Kidney (tissue), 22 donors: ENCODE data around the gene SCAI. TPM values are rescaled to one million over a fixed set of nuclear protein-coding genes. Genes with fewer than 3 reads are reported as not detected.

Source experiments
- DNase-seq, 5 donors: peaks; one replicate each; pipeline ENCODE4 v3.0.0-alpha.2; 2013 to 2020
- FAIRE-seq: peaks from 2 replicates; lab custom pipeline; 2012; peaks lifted over from hg19 to GRCh38; lab: Jason Lieb, UNC
- H3K27ac ChIP-seq, 2 donors: one replicate each; pipeline ENCODE4 v1.7.0; 2013; ENCODE audit warnings: low read depth in 2 of 2, low read length in 2 of 2, inconsistent platforms in 1 of 2
- H3K27me3 ChIP-seq: one replicate; pipeline ENCODE4 v1.7.1; 2013; ENCODE audit warnings: low read length, inconsistent platforms; ENCODE audit not compliant: control insufficient read depth, insufficient read depth
- H3K36me3 ChIP-seq, 3 donors: one replicate each; pipeline versions ENCODE4 v1.7.0 to v1.7.1; 2013; ENCODE audit warnings: low read length in 3 of 3, control low read depth in 1 of 3, inconsistent platforms in 1 of 3; ENCODE audit not compliant: insufficient read depth in 3 of 3, control insufficient read depth in 2 of 3
- H3K4me1 ChIP-seq, 3 donors: one replicate each; pipeline versions ENCODE4 v1.7.0 to v1.7.1; 2013; ENCODE audit warnings: low read length in 3 of 3, inconsistent platforms in 1 of 3, low read depth in 1 of 3; ENCODE audit not compliant: control insufficient read depth in 2 of 3, insufficient read depth in 2 of 3
- H3K4me3 ChIP-seq, 3 donors: one replicate each; pipeline versions ENCODE4 v1.7.0 to v1.8.1; 2013; ENCODE audit warnings: low read length in 3 of 3, control low read depth in 1 of 3, inconsistent platforms in 1 of 3
- H3K9ac ChIP-seq, 3 donors: one replicate each; pipeline versions ENCODE4 v1.7.0 to v1.7.1; 2013; ENCODE audit warnings: low read length in 3 of 3, control low read depth in 1 of 3, inconsistent platforms in 1 of 3
- H3K9me3 ChIP-seq, 3 donors: one replicate each; pipeline versions ENCODE4 v1.7.0 to v1.7.1; 2013; ENCODE audit warnings: low read length in 3 of 3, control low read depth in 1 of 3, inconsistent platforms in 1 of 3; ENCODE audit not compliant: control insufficient read depth in 2 of 3, insufficient read depth in 1 of 3
- intact Hi-C: fragments of 100-400 bp; cut with DNase I; formaldehyde crosslinking; loops from one replicate; pipeline ENCODE4 v1.11.1; 2022
- long read RNA-seq, 10 donors: library from polyadenylated mRNA in 1 of 10; unstranded in 1 of 10; transcript quantifications; one replicate each; pipeline ENCODE4 v2.0.0 and lab custom pipeline, GENCODE V29; 2021 to 2026
- polyA plus RNA-seq: library from polyadenylated mRNA; stranded (reverse); fragments of 350-450 nt; fragmentation: Illumina TruSeq; extraction: RNeasy Lipid Tissue Mini Kit (QIAGEN cat#74804); gene quantifications from one replicate; pipeline ENCODE4 v1.2.3, GENCODE V29; 2014; ENCODE audit warnings: low read depth, low replicate concordance; ENCODE audit not compliant: insufficient read depth
- total RNA-seq: library from RNA; stranded (reverse); fragmentation: NEBNext Ultra II Directional; extraction: Animal tissue kit (Norgen Biotek cat#: 25700); gene quantifications from one replicate; pipeline ENCODE4 v1.2.1, GENCODE V29; 2021
- TF ChIP-seq, protein P1 (sequence below): IDR thresholded peaks from 3 replicates; pipeline ENCODE4 v1.5.1; 2012; ENCODE audit warnings: mild to moderate bottlenecking, moderate library complexity, borderline replicate concordance; ENCODE audit not compliant: insufficient read depth; ENCODE audit errors: extremely low read depth
- donor health status: control.
- donor health status: control.
- donor health status: control.
- donor health status: control.
- donor health status: control.
- donor health status: DM: yes; HTN: yes; CAD: no.
- donor health status: Normal renal cell carcinoma (clear cell type).

SCAI gene
- 6.9 TPM for total RNA-seq
- 1.4 TPM for polyA plus RNA-seq
- long read RNA-seq, donor 1 = 0 reads
- long read RNA-seq, donor 2 = 0 reads
- long read RNA-seq, donor 3, partial matches to known transcripts = 0 of 2 reads
- long read RNA-seq, donor 3, other reads (novel, unspliced or antisense) = 0 of 2 reads
- long read RNA-seq, donor 4 = 0 reads
- long read RNA-seq, donor 5 = 0 reads
- long read RNA-seq, donor 6, full-length matches to known transcripts = 1 of 1 reads
- long read RNA-seq, donor 6, partial matches to known transcripts = 0 of 1 reads
- long read RNA-seq, donor 6, other reads (novel, unspliced or antisense) = 0 of 1 reads
- long read RNA-seq, donor 7, partial matches to known transcripts = 0 of 1 reads
- long read RNA-seq, donor 7, other reads (novel, unspliced or antisense) = 1 of 1 reads
- long read RNA-seq, donor 8 = 0 reads
- long read RNA-seq, donor 9 = 0 reads
- long read RNA-seq, donor 10 = 0 reads

DNA sequence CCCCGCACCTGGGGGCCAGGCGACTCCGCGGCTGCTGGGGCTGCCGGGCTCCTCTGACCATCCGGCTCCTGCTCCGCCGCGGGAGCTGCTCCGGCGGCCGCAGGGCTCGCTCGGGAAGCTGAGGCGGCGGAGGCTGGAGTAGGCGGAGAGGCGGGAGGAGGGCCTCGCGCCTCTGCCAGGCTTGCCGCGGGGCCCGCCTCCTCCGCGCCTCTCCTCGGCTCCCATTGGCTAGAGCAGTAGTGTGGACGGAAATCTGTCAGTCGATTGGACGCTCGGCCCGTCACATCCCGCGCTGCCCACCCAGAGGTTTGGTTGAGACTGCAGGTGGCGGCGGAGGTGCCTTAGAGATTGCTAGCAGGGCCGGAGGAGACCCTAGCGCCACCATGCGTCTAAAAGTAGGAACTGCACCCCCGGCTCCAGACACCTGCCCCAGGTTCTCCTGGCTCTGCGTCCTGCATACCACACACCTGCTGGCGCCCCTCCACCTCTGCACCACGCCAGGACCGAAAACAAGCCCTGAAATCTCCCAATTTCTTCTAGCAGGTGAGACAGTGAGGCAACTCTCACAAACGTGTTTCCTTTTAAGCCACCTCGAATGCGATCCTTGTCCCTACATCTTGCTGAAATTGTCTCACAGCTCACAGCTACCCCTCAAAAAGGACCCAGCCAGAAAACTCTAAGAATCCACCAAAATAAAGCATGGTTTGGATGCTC, at the start of gene SCAI:
SCAI (minus strand) TSS at position 152 of the 714 bp plus-strand sequence; CDS start at position 61, 91 bp downstream.
- peak; percentile 87 for FAIRE-seq
- DNase-seq = peak; percentile 99 to 100 (median 100)
- Histone ChIP-seq H3K4me3 (peak within 1 kb of the TSS; percentile 63 to 72 (median 71)), H3K4me1 (peaks cover 0 to 4% (median 3%) of the 10 kb centered on the region in 3 donors), H3K36me3 (no peaks in the 10 kb centered on the region), H3K27ac (no peak within 1 kb of the TSS), H3K27me3 (no peaks in the 10 kb centered on the region), H3K9me3 (no peaks in the 10 kb centered on the region), H3K9ac (peak within 1 kb of the TSS; percentile 57 to 82 (median 58))
- TF ChIP-seq, protein P1, sequence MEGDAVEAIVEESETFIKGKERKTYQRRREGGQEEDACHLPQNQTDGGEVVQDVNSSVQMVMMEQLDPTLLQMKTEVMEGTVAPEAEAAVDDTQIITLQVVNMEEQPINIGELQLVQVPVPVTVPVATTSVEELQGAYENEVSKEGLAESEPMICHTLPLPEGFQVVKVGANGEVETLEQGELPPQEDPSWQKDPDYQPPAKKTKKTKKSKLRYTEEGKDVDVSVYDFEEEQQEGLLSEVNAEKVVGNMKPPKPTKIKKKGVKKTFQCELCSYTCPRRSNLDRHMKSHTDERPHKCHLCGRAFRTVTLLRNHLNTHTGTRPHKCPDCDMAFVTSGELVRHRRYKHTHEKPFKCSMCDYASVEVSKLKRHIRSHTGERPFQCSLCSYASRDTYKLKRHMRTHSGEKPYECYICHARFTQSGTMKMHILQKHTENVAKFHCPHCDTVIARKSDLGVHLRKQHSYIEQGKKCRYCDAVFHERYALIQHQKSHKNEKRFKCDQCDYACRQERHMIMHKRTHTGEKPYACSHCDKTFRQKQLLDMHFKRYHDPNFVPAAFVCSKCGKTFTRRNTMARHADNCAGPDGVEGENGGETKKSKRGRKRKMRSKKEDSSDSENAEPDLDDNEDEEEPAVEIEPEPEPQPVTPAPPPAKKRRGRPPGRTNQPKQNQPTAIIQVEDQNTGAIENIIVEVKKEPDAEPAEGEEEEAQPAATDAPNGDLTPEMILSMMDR = peak; percentile 95
- intact Hi-C loops = no loop called here

DNA sequence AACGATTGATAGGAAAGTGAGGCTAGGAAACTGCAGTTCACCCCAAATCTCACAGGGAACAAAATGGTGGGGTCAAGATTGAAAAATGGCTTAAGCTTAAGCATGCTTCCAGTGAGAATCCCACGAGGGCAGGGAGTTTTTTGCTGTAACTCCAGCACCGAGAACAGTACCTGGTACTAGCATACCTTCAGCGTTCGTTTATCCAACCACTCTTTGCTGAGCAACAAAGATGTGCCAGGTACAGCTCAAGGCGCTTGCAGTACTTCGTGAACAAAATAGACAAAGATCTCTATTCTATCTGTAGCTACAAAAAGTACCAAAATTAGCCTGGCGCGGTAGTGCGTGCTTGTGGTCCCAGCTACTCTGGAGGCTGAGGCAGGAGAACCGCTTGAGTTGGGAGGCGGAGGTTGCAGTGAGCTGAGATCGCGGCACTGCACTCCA, 47.1 kb upstream of the SCAI start:
- TF ChIP-seq, protein P1 = no peak
- Histone ChIP-seq H3K27me3 (no peaks in the 10 kb centered on the region), H3K4me3 (peak overlapping the region; percentile 79 to 96 (median 92)), H3K36me3 (no peaks in the 10 kb centered on the region), H3K4me1 (peaks cover 0 to 9% (median 5%) of the 10 kb centered on the region in 3 donors), H3K9me3 (no peaks in the 10 kb centered on the region), H3K9ac (peak overlapping the region; percentile 69 to 91 (median 85)), H3K27ac (peak overlapping the region; percentile 88)
- FAIRE-seq (no peak), DNase-seq (peak in 3 of 5 donors; percentile 10 to 56 (median 46))
- intact Hi-C loops = no loop called here

DNA sequence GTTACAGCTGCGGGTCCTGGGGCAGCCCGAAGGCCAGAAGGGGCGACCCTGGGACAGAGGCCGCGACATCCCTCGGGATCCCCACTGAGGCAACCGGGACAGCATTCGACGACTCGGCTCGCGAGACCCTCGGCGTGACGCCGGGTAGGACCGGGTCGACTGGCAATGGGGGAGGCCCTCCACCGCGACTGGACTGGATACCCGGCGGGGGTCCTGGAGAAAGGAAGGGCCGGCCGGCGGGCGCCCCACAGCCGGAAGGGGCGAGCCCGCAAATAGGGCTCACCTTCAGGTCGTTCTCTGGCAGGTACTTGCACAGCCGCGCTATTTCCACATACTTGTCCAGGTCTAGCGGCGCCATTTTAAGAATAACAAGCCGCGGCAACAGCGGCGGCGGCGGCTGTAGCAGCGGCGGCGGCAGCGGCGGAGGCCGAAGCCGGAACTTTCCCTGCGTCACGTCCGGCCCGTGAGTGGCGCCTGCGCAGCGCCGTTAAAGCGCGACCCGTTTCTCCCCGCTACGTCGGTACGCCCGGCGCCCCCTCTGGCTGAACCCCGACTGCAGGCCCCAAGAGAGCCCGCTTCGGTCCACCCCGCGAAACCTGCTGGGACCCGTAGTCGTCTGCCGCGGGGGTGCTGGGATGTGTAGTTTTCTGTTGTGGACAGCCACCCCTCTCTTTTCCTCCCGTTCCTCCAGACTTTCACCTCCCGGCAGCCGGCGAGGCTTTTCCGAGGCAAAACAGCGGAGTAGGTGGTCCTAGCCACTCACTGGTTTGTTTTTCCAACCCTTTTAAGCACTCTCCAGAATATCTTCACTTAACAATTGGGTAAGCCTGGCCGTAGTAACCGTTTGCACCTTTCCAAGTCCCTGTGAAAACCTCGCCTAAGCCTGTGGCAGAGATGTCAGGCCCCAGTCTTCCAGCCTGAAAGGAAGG, 46.3 kb upstream of the SCAI start, which contains the start of gene PPP6C:
PPP6C (minus strand) TSS at position 443 of the 929 bp plus-strand sequence; CDS start at position 358, 85 bp downstream.
- no peaks in the 10 kb centered on the region for H3K36me3 ChIP-seq

More for the DNA sequence above, 46.3 kb upstream of the SCAI start, which contains the start of gene PPP6C:
- Histone ChIP-seq H3K27me3 (no peaks in the 10 kb centered on the region), H3K9me3 (no peaks in the 10 kb centered on the region), H3K4me1 (peaks cover 0 to 9% (median 5%) of the 10 kb centered on the region in 3 donors), H3K27ac (peak within 1 kb of the TSS; percentile 88), H3K4me3 (peak within 1 kb of the TSS; percentile 82 to 96 (median 92)), H3K9ac (peak within 1 kb of the TSS; percentile 75 to 99 (median 91))
- DNase-seq = peak; percentile 98 to 99 (median 98)
- no peak for FAIRE-seq
- TF ChIP-seq, protein P1 = peak; percentile 46
- intact Hi-C loops = no loop called here
